ENCODE data around the gene JUNB.
"Not testable (repeated sequence)": the region's sequence is repeated elsewhere in the genome, so short reads cannot be mapped to it uniquely, and the experiment has no call there.

Gene JUNB

DNA sequence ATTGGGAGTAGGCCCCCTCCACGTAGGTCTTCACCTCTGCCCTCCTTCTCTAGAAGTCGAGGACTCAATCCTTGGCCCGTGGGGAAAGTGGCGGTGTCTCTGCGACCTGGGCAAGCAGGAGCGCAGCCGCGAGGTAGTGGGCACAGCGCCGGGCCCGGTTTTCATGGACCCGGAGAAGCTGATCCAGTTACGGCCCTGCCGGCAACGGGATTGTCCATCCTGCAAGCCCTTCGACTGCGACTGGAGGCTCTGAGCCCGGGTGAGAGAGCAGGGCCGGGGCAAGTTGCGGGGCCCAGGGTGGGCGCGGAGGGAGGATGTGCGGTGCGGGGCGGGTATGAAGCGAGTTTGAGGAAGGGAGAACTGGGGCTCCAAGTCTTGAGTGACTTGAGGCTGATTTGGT is 12.8 kb downstream of the JUNB start:
- H3K79me2 ChIP-seq (ENCODE audit: control insufficient read depth, insufficient read depth, low read length, poor library complexity), result peaks cover 9% of the 10 kb centered on the region
- H2AFZ ChIP-seq (ENCODE audit: insufficient read depth, low read length, poor library complexity), result no peak overlapping the region
- no peak overlapping the region for H3K4me2 ChIP-seq (ENCODE audit: low read length)
- H3K23ac ChIP-seq (ENCODE audit: low read length), result no peak overlapping the region
- H3K14ac ChIP-seq (ENCODE audit: low read length), result no peak overlapping the region
- no peak overlapping the region for H3K4ac ChIP-seq (ENCODE audit: low read depth, low read length)
- no peaks in the 10 kb centered on the region for H3K27me3 ChIP-seq (ENCODE audit: insufficient read depth, low read length)
- no peak for DNase-seq
- H3K79me1 ChIP-seq (ENCODE audit: low read length), result peaks cover 11% of the 10 kb centered on the region
- H3K27ac ChIP-seq (ENCODE audit: low read depth, low read length), result no peak overlapping the region
- H2BK12ac ChIP-seq (ENCODE audit: low read length), result no peak overlapping the region
- H2BK5ac ChIP-seq (ENCODE audit: low read depth, low read length, poor library complexity), result no peak overlapping the region
- H3K4me3 ChIP-seq (ENCODE audit: low read depth, low read length), result no peak overlapping the region
- H3K9me3 ChIP-seq (ENCODE audit: insufficient read depth, low read depth, low read length), result no peaks in the 10 kb centered on the region
- peaks cover 19 to 21% of the 10 kb centered on the region in 2 experiments for H3K36me3 ChIP-seq (ENCODE audit: control insufficient read depth in 1 of 2, insufficient read depth in 2 of 2, low read length in 2 of 2)
- H4K12ac ChIP-seq (ENCODE audit: low read depth, low read length), result no peak overlapping the region
- no peak overlapping the region for H4K91ac ChIP-seq (ENCODE audit: low read depth, low read length)
- H2AK5ac ChIP-seq (ENCODE audit: low read length), result no peak overlapping the region
- WGBS (ENCODE audit: extremely low coverage, insufficient coverage, insufficient read length), result 100% methylated on average over 6 of the region's 26 CpGs
- H3K9ac ChIP-seq (ENCODE audit: low read length), result no peak overlapping the region
- H3K18ac ChIP-seq (ENCODE audit: low read length), result no peak overlapping the region
- peaks cover 11 to 21% of the 10 kb centered on the region in 2 experiments for H3K4me1 ChIP-seq (ENCODE audit: control insufficient read depth in 1 of 2, insufficient read depth in 2 of 2, low read length in 2 of 2)
- H4K8ac ChIP-seq (ENCODE audit: low read depth, low read length), result no peak overlapping the region
- H2BK120ac ChIP-seq (ENCODE audit: insufficient read depth, low read length, poor library complexity), result no peak overlapping the region

- Histone ChIP-seq H4K91ac (ENCODE audit: low read depth, low read length) (peak within 1 kb of the TSS; percentile 87), H4K12ac (ENCODE audit: low read depth, low read length) (peak within 1 kb of the TSS; percentile 99), H3K27me3 (ENCODE audit: insufficient read depth, low read length) (no peaks in the 10 kb centered on the region), H3K4ac (ENCODE audit: low read depth, low read length) (peak within 1 kb of the TSS; percentile 67), H3K27ac (ENCODE audit: low read depth, low read length) (no peak within 1 kb of the TSS), H2BK120ac (ENCODE audit: insufficient read depth, low read length, poor library complexity) (peak within 1 kb of the TSS; percentile 82), H4K8ac (ENCODE audit: low read depth, low read length) (peak within 1 kb of the TSS; percentile 99), H2AK5ac (ENCODE audit: low read length) (peak within 1 kb of the TSS; percentile 40), H3K4me1 (ENCODE audit: control insufficient read depth in 1 of 2, insufficient read depth in 2 of 2, low read length in 2 of 2) (peaks cover 11 to 18% of the 10 kb centered on the region in 2 experiments), H3K9me3 (ENCODE audit: insufficient read depth, low read depth, low read length) (no peaks in the 10 kb centered on the region), H3K18ac (ENCODE audit: low read length) (peak within 1 kb of the TSS; percentile 84), H3K36me3 (ENCODE audit: control insufficient read depth in 1 of 2, insufficient read depth in 2 of 2, low read length in 2 of 2) (peaks cover 15 to 17% of the 10 kb centered on the region in 2 experiments), H3K79me2 (ENCODE audit: control insufficient read depth, insufficient read depth, low read length, poor library complexity) (peaks cover 4% of the 10 kb centered on the region), H2AFZ (ENCODE audit: insufficient read depth, low read length, poor library complexity) (peak within 1 kb of the TSS; percentile 90), H3K4me2 (ENCODE audit: low read length) (peak within 1 kb of the TSS; percentile 80), H3K23ac (ENCODE audit: low read length) (no peak within 1 kb of the TSS), H2BK5ac (ENCODE audit: low read depth, low read length, poor library complexity) (peak within 1 kb of the TSS; percentile 65), H3K79me1 (ENCODE audit: low read length) (peaks cover 6% of the 10 kb centered on the region), H3K4me3 (ENCODE audit: low read depth, low read length) (peak within 1 kb of the TSS; percentile 81), H2BK12ac (ENCODE audit: low read length) (peak within 1 kb of the TSS; percentile 68), H3K9ac (ENCODE audit: low read length) (peak within 1 kb of the TSS; percentile 73), H3K14ac (ENCODE audit: low read length) (peak within 1 kb of the TSS; percentile 88)
- WGBS (ENCODE audit: extremely low coverage, insufficient coverage, insufficient read length), result no CpG with 5 or more reads among the region's 66 CpGs
- DNase-seq, result peak; percentile 93 to 96
Measured at GRCh38 chr19:12806242-12807081, 15.2 kb downstream of the JUNB start, which contains the start of gene RNASEH2A. Gene RNASEH2A, plus strand, starts transcription at chr19:12806584. Its CDS starts 90 bp downstream, at chr19:12806674.

DNA sequence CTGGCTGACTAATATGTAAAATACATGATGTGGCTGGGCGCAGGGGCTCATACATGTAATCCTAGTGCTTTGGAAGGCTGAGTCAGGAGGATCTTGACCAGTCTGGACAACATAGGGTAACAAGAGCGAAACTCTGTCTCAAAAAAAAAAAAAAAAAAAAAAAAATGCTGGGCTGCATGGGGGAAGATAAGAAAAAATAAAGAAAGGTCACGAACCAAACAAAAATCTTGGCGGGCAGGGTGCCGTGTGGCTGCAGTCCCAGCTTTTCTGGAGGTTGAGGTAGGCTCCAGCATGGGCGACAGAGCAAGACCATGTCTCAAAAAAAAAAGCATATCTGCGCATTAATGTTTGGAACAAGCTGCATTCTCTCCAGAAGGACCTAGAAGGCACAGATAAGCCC is 23.8 kb downstream of the JUNB start:
- H3K4me1 ChIP-seq (ENCODE audit: control insufficient read depth in 1 of 2, insufficient read depth in 2 of 2, low read length in 2 of 2), result no peaks in the 10 kb centered on the region
- no peak overlapping the region for H2BK120ac ChIP-seq (ENCODE audit: insufficient read depth, low read length, poor library complexity)
- H4K91ac ChIP-seq (ENCODE audit: low read depth, low read length), result no peak overlapping the region
- H2AFZ ChIP-seq (ENCODE audit: insufficient read depth, low read length, poor library complexity), result no peak overlapping the region
- H3K4me3 ChIP-seq (ENCODE audit: low read depth, low read length), result no peak overlapping the region
- no peaks in the 10 kb centered on the region for H3K79me1 ChIP-seq (ENCODE audit: low read length)
- DNase-seq, result no peak
- WGBS (ENCODE audit: extremely low coverage, insufficient coverage, insufficient read length), result no CpG with 5 or more reads among the region's 7 CpGs
- H4K12ac ChIP-seq (ENCODE audit: low read depth, low read length), result no peak overlapping the region
- no peak overlapping the region for H2BK12ac ChIP-seq (ENCODE audit: low read length)
- no peak overlapping the region for H4K8ac ChIP-seq (ENCODE audit: low read depth, low read length)
- no peak overlapping the region for H2BK5ac ChIP-seq (ENCODE audit: low read depth, low read length, poor library complexity)
- no peaks in the 10 kb centered on the region for H3K9me3 ChIP-seq (ENCODE audit: insufficient read depth, low read depth, low read length)
- H2AK5ac ChIP-seq (ENCODE audit: low read length), result no peak overlapping the region
- H3K18ac ChIP-seq (ENCODE audit: low read length), result no peak overlapping the region
- no peak overlapping the region for H3K27ac ChIP-seq (ENCODE audit: low read depth, low read length)
- no peak overlapping the region for H3K14ac ChIP-seq (ENCODE audit: low read length)
- H3K4ac ChIP-seq (ENCODE audit: low read depth, low read length), result no peak overlapping the region
- H3K23ac ChIP-seq (ENCODE audit: low read length), result no peak overlapping the region
- H3K9ac ChIP-seq (ENCODE audit: low read length), result no peak overlapping the region
- H3K4me2 ChIP-seq (ENCODE audit: low read length), result no peak overlapping the region
- no peaks in the 10 kb centered on the region for H3K27me3 ChIP-seq (ENCODE audit: insufficient read depth, low read length)
- H3K36me3 ChIP-seq (ENCODE audit: control insufficient read depth in 1 of 2, insufficient read depth in 2 of 2, low read length in 2 of 2), result peaks cover 25 to 29% of the 10 kb centered on the region in 2 experiments
- no peaks in the 10 kb centered on the region for H3K79me2 ChIP-seq (ENCODE audit: control insufficient read depth, insufficient read depth, low read length, poor library complexity)

- not testable (repeated sequence) for H2BK12ac ChIP-seq (ENCODE audit: low read length)
Measured at GRCh38 chr19:12817188-12817587, 25.9 kb downstream of the JUNB start.

More at GRCh38 chr19:12817188-12817587, 25.9 kb downstream of the JUNB start:
- H3K27me3 ChIP-seq (ENCODE audit: insufficient read depth, low read length); H3K27ac ChIP-seq (ENCODE audit: low read depth, low read length); H3K4me2 ChIP-seq (ENCODE audit: low read length); H3K79me2 ChIP-seq (ENCODE audit: control insufficient read depth, insufficient read depth, low read length, poor library complexity); H3K14ac ChIP-seq (ENCODE audit: low read length); H2BK120ac ChIP-seq (ENCODE audit: insufficient read depth, low read length, poor library complexity); H4K8ac ChIP-seq (ENCODE audit: low read depth, low read length); H3K18ac ChIP-seq (ENCODE audit: low read length); H3K4ac ChIP-seq (ENCODE audit: low read depth, low read length); H4K12ac ChIP-seq (ENCODE audit: low read depth, low read length); H3K79me1 ChIP-seq (ENCODE audit: low read length); DNase-seq; H3K9me3 ChIP-seq (ENCODE audit: insufficient read depth, low read depth, low read length); H3K9ac ChIP-seq (ENCODE audit: low read length); H4K91ac ChIP-seq (ENCODE audit: low read depth, low read length); H2AK5ac ChIP-seq (ENCODE audit: low read length); H3K4me1 ChIP-seq (ENCODE audit: control insufficient read depth in 1 of 2, insufficient read depth in 2 of 2, low read length in 2 of 2); H3K4me3 ChIP-seq (ENCODE audit: low read depth, low read length); H3K23ac ChIP-seq (ENCODE audit: low read length); H2BK5ac ChIP-seq (ENCODE audit: low read depth, low read length, poor library complexity); H2AFZ ChIP-seq (ENCODE audit: insufficient read depth, low read length, poor library complexity): not testable (repeated sequence)
- WGBS (ENCODE audit: extremely low coverage, insufficient coverage, insufficient read length), result no CpG with 5 or more reads among the region's 6 CpGs
- peaks cover 18 to 21% of the 10 kb centered on the region in 2 experiments for H3K36me3 ChIP-seq (ENCODE audit: control insufficient read depth in 1 of 2, insufficient read depth in 2 of 2, low read length in 2 of 2)

Data from trophoblast cell (in vitro differentiated cells and primary cell).